ENCODE measurements around the gene WAPL. TPM values are rescaled to one million over a fixed set of nuclear protein-coding genes. Genes with fewer than 3 reads are reported as not detected.

The WAPL gene
- polyA plus RNA-seq, 1 of the 3 experiments (the other 2 are of a cell fraction): 8.7 TPM

DNA sequence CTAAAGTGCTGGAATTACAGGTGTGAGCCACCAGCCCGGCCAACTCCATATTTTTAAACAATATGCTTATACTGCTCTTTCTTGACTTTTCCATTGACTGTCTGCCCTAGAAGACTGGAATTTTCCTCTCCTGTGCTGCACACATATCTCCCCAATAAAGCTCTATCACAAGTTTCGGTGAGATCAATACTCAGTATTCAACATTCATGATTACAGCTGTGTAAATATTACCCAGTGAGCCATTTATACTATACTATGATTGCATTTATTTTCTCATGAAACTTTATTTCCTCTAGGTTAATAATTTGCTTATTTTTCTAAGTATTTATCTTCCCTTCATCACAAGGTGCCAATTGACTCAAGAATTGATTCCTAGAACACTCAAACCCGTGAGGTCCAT is 106.5 kb downstream of the WAPL start:
- DNase-seq: no peak

More for the DNA sequence above, 106.5 kb downstream of the WAPL start:
- Histone ChIP-seq H3K36me3 (replicated peaks in 1 of 2; ENCODE audit: control insufficient read depth in 1 of 2, insufficient read depth in 2 of 2, low read length in 1 of 2) (no peaks in the 10 kb centered on the region), H3K79me2 (ENCODE audit: insufficient read depth) (no peaks in the 10 kb centered on the region), H3K4me3 (ENCODE audit: low read depth in 2 of 2, low read length in 1 of 2) (no peak overlapping the region), H4K20me1 (ENCODE audit: insufficient read depth) (no peaks in the 10 kb centered on the region), H3K4me2 (no peak overlapping the region), H3K4me1 (ENCODE audit: control insufficient read depth in 1 of 2, insufficient read depth in 2 of 2, low read depth in 1 of 2, low read length in 1 of 2) (peaks cover 0 to 13% of the 10 kb centered on the region in 2 experiments; a peak in 1 of 4 replicates), H3K27me3 (ENCODE audit: insufficient read depth) (no peaks in the 10 kb centered on the region), H3K9me3 (no peaks in the 10 kb centered on the region; the same call in 1 of the 2 replicates), H3K27ac (ENCODE audit: low read depth in 2 of 2, low read length in 1 of 2) (no peak overlapping the region), H2AFZ (ENCODE audit: low read depth) (no peak overlapping the region), H3K9ac (no peak overlapping the region), H3K9me2 (no peaks in the 10 kb centered on the region), H3F3A (replicated peaks; ENCODE audit: insufficient read depth) (no peaks in the 10 kb centered on the region)
- POLR2A ChIA-PET: no interaction called here
- 70% methylated on average over 3 of the region's 3 CpGs for WGBS (ENCODE audit: low lambda C conversion rate)
- CTCF ChIA-PET: no interaction called here
- no peak for TF ChIP-seq NRF1 (IDR thresholded peaks at IDR 0.05; ENCODE audit: low read depth, low read length)
- no peak for TF ChIP-seq RAD21 (IDR thresholded peaks at IDR 0.05; ENCODE audit: low read length)
- TF ChIP-seq, protein P1, sequence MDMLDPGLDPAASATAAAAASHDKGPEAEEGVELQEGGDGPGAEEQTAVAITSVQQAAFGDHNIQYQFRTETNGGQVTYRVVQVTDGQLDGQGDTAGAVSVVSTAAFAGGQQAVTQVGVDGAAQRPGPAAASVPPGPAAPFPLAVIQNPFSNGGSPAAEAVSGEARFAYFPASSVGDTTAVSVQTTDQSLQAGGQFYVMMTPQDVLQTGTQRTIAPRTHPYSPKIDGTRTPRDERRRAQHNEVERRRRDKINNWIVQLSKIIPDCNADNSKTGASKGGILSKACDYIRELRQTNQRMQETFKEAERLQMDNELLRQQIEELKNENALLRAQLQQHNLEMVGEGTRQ (IDR thresholded peaks at IDR 0.05; ENCODE audit: borderline replicate concordance, low read depth, low read length): no peak
- TF ChIP-seq RXRA (IDR thresholded peaks at IDR 0.05; ENCODE audit: borderline replicate concordance, low read depth): no peak
- TF ChIP-seq, protein P2, sequence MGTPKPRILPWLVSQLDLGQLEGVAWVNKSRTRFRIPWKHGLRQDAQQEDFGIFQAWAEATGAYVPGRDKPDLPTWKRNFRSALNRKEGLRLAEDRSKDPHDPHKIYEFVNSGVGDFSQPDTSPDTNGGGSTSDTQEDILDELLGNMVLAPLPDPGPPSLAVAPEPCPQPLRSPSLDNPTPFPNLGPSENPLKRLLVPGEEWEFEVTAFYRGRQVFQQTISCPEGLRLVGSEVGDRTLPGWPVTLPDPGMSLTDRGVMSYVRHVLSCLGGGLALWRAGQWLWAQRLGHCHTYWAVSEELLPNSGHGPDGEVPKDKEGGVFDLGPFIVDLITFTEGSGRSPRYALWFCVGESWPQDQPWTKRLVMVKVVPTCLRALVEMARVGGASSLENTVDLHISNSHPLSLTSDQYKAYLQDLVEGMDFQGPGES (IDR thresholded peaks at IDR 0.05; ENCODE audit: low read depth, low read length): no peak
- no peak for TF ChIP-seq SMC3 (IDR thresholded peaks at IDR 0.05; ENCODE audit: low read depth, low read length)
- TF ChIP-seq TAF1 (IDR thresholded peaks at IDR 0.05; ENCODE audit: borderline replicate concordance, low read depth, low read length): no peak
- TF ChIP-seq MXI1 (IDR thresholded peaks at IDR 0.05; ENCODE audit: low read depth, low read length): no peak
- TF ChIP-seq, protein P3, sequence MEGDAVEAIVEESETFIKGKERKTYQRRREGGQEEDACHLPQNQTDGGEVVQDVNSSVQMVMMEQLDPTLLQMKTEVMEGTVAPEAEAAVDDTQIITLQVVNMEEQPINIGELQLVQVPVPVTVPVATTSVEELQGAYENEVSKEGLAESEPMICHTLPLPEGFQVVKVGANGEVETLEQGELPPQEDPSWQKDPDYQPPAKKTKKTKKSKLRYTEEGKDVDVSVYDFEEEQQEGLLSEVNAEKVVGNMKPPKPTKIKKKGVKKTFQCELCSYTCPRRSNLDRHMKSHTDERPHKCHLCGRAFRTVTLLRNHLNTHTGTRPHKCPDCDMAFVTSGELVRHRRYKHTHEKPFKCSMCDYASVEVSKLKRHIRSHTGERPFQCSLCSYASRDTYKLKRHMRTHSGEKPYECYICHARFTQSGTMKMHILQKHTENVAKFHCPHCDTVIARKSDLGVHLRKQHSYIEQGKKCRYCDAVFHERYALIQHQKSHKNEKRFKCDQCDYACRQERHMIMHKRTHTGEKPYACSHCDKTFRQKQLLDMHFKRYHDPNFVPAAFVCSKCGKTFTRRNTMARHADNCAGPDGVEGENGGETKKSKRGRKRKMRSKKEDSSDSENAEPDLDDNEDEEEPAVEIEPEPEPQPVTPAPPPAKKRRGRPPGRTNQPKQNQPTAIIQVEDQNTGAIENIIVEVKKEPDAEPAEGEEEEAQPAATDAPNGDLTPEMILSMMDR (IDR thresholded peaks at IDR 0.05): no peak
- TF ChIP-seq TCF12 (IDR thresholded peaks at IDR 0.05): no peak
- no peak for TF ChIP-seq JUND (IDR thresholded peaks at IDR 0.05)
- no peak for TF ChIP-seq CHD2 (IDR thresholded peaks at IDR 0.05; ENCODE audit: low read length, partially characterized antibody)
- TF ChIP-seq, protein P4, sequence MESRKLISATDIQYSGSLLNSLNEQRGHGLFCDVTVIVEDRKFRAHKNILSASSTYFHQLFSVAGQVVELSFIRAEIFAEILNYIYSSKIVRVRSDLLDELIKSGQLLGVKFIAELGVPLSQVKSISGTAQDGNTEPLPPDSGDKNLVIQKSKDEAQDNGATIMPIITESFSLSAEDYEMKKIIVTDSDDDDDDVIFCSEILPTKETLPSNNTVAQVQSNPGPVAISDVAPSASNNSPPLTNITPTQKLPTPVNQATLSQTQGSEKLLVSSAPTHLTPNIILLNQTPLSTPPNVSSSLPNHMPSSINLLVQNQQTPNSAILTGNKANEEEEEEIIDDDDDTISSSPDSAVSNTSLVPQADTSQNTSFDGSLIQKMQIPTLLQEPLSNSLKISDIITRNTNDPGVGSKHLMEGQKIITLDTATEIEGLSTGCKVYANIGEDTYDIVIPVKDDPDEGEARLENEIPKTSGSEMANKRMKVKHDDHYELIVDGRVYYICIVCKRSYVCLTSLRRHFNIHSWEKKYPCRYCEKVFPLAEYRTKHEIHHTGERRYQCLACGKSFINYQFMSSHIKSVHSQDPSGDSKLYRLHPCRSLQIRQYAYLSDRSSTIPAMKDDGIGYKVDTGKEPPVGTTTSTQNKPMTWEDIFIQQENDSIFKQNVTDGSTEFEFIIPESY (IDR thresholded peaks at IDR 0.05; ENCODE audit: borderline replicate concordance, low read depth): no peak
- TF ChIP-seq, protein P5, sequence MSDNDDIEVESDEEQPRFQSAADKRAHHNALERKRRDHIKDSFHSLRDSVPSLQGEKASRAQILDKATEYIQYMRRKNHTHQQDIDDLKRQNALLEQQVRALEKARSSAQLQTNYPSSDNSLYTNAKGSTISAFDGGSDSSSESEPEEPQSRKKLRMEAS (IDR thresholded peaks at IDR 0.05; ENCODE audit: low read depth): no peak
- TF ChIP-seq, protein P6, sequence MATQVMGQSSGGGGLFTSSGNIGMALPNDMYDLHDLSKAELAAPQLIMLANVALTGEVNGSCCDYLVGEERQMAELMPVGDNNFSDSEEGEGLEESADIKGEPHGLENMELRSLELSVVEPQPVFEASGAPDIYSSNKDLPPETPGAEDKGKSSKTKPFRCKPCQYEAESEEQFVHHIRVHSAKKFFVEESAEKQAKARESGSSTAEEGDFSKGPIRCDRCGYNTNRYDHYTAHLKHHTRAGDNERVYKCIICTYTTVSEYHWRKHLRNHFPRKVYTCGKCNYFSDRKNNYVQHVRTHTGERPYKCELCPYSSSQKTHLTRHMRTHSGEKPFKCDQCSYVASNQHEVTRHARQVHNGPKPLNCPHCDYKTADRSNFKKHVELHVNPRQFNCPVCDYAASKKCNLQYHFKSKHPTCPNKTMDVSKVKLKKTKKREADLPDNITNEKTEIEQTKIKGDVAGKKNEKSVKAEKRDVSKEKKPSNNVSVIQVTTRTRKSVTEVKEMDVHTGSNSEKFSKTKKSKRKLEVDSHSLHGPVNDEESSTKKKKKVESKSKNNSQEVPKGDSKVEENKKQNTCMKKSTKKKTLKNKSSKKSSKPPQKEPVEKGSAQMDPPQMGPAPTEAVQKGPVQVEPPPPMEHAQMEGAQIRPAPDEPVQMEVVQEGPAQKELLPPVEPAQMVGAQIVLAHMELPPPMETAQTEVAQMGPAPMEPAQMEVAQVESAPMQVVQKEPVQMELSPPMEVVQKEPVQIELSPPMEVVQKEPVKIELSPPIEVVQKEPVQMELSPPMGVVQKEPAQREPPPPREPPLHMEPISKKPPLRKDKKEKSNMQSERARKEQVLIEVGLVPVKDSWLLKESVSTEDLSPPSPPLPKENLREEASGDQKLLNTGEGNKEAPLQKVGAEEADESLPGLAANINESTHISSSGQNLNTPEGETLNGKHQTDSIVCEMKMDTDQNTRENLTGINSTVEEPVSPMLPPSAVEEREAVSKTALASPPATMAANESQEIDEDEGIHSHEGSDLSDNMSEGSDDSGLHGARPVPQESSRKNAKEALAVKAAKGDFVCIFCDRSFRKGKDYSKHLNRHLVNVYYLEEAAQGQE (IDR thresholded peaks at IDR 0.05; ENCODE audit: low read depth, low read length): no peak
- no peak for TF ChIP-seq YY1 (IDR thresholded peaks at IDR 0.05; ENCODE audit: low read depth)
- no peak for TF ChIP-seq NFIC (IDR thresholded peaks at IDR 0.05; ENCODE audit: borderline replicate concordance)
- no peak for TF ChIP-seq EP300 (IDR thresholded peaks at IDR 0.05; ENCODE audit: borderline replicate concordance in 1 of 2, low read depth in 1 of 2, low read length in 1 of 2)
